Heart right ventricle (tissue), 16 donors: Measurements from ENCODE around the gene PTTG1IP. TPM values are rescaled to one million over a fixed set of nuclear protein-coding genes. Genes with fewer than 3 reads are reported as not detected.

ENCODE experiments used
- ATAC-seq, 8 donors: fragments of 200-7000 bp; cut with Tn5 transposase; one replicate each; pipeline ENCODE4 v1.9.1; 2020; ENCODE audit warnings: mild to moderate bottlenecking in 8 of 8, moderate library complexity in 8 of 8, moderate number of reproducible peaks in 1 of 8
- DNase-seq, 2 donors: peaks; one replicate each; pipeline ENCODE4 v3.0.0-alpha.2; 2020
- H3K27ac ChIP-seq, 10 donors: fragments of 200-600 bp; sonication (generic) in 2 of 10; one replicate each; pipeline versions ENCODE4 v1.5.0 to v1.8.0; 2020 to 2022; ENCODE audit warnings: mild to moderate bottlenecking in 3 of 10
- H3K27me3 ChIP-seq, 7 donors: fragments of 200-600 bp; one replicate each; pipeline ENCODE4 v1.8.0; 2021 to 2022; ENCODE audit warnings: mild to moderate bottlenecking in 2 of 7
- H3K36me3 ChIP-seq, 9 donors: fragments of 200-600 bp; sonication (generic) in 1 of 9; one replicate each; pipeline versions ENCODE4 v1.5.0 to v1.8.0; 2020 to 2022; ENCODE audit warnings: mild to moderate bottlenecking in 2 of 9
- H3K4me1 ChIP-seq, 9 donors: fragments of 200-600 bp; sonication (generic) in 1 of 9; one replicate each; pipeline versions ENCODE4 v1.5.0 to v1.8.0; 2020 to 2022; ENCODE audit warnings: mild to moderate bottlenecking in 4 of 9
- H3K4me3 ChIP-seq, 10 donors: fragments of 200-600 bp; sonication (generic) in 2 of 10; one replicate each; pipeline versions ENCODE4 v1.5.0 to v1.8.0; 2020 to 2022; ENCODE audit warnings: mild to moderate bottlenecking in 7 of 10, moderate library complexity in 2 of 10
- H3K9me3 ChIP-seq, 11 donors: fragments of 200-600 bp in 10 of 11; sonication (generic) in 2 of 11; one replicate each; pipeline versions ENCODE4 v1.5.0 to v1.8.0; 2013 to 2022; ENCODE audit warnings: mild to moderate bottlenecking in 2 of 11, control low read depth in 1 of 11, moderate library complexity in 1 of 11
- CTCF ChIP-seq, 9 donors: fragments of 200-600 bp; sonication (generic) in 2 of 9; IDR thresholded peaks; one replicate each; pipeline versions ENCODE4 v1.5.0 to v1.8.0; 2021 to 2022; ENCODE audit warnings: antibody characterized with exemption in 9 of 9, mild to moderate bottlenecking in 5 of 9, moderate library complexity in 1 of 9
- WGBS, 2 donors: extraction: QIAGEN DNeasy Blood & Tissue Kit; methylation state at CpG; one replicate each; pipeline ENCODE4 v1.1.7; 2013; ENCODE audit warnings: inconsistent platforms in 1 of 2; 5-methylcytosine and 5-hydroxymethylcytosine counted together
- intact Hi-C, 10 donors: fragments of 100-400 bp; cut with DNase I; formaldehyde crosslinking; loops; one replicate each; pipeline versions ENCODE4 v1.11.1 to v1.14.2; 2022
- polyA plus RNA-seq, 2 donors: library from polyadenylated mRNA; stranded (reverse); fragments of 200-250 nt; gene quantifications; one replicate each; pipeline ENCODE4 v1.2.3, GENCODE V29; 2013
- total RNA-seq, 10 donors: library from RNA; stranded (reverse); fragmentation: NEBNext Ultra II Directional in 3 of 10; extraction: Animal tissue kit (Norgen Biotek cat#: 25700) in 3 of 10; gene quantifications; one replicate each; pipeline versions ENCODE4 v1.2.1 to v1.2.4, GENCODE V29; 2021 to 2023
- donor health status: Arrhythmogenic right ventricular cardiomyopathy.
- donor health status: ischemic (EF 13 %, LVEDD 7.1; RV severe dilation, severe dysfunction).
- donor health status: healthy with polysubstance abuse.
- donor health status: DM: no; HTN: yes; CAD: no.
- donor health status: DM: no; HTN: no; CAD: no.
- donor health status: ischemic (EF 25% LVEDD 6.9; RV normal size, moderate dysfunction).
- donor health status: ischemic (EF 25% LVEDD 5.7; RV mildly dilated, moderate dysfunction).
- donor health status: healthy.
- donor health status: DM: yes; HTN: yes; CAD: no.
- donor health status: Ischemic cardiomyopathy.
- donor health status: ischemic (EF 35%, LVEDD 5.7; RV mildly dilated, moderate dysfunction).
- donor health status: nonischemic (EF 11% LVEDD 7.7; RV severe dilation, severe dysfunction).
- donor health status: DM: yes; HTN: yes; CAD: no.
- donor health status: PGD.
- donor health status: ischemic (EF 29% LVEDD 5.4; RV normal size, mild dysfunction).
- donor health status: nonischemic (EF 23%, LVEDD 6.1; RV moderate dilation, normal function).

Gene PTTG1IP
- total and polyA plus RNA-seq, 12 donors, result 109 to 188 (median 148) TPM

- ATAC-seq (peak in 4 of 8 donors; percentile 8 to 32 (median 14)), DNase-seq (no peak)
- WGBS, 2 donors, result 60 to 72% methylated on average over 28 of the region's 28 CpGs
Observed at GRCh38 chr21:44919913-44920693, 46.6 kb upstream of the PTTG1IP start.

GRCh38 chr21:44919111-44919912, 45.8 kb upstream of the PTTG1IP start:
- 46 to 76% methylated on average over 22 of the region's 26 CpGs for WGBS, 2 donors
- ATAC-seq, result peak in 7 of 8 donors; percentile 7 to 33 (median 20)
- TF ChIP-seq CTCF (IDR thresholded peaks at IDR 0.05), result no peak
- no peak for DNase-seq
- H3K4me3 ChIP-seq, result peak overlapping the region in 7 of 10 donors; percentile 7 to 72 (median 39)
- peaks cover 0 to 12% (median 0%) of the 10 kb centered on the region in 9 donors for H3K36me3 ChIP-seq
- H3K27me3 ChIP-seq, result peaks cover 0 to 48% (median 33%) of the 10 kb centered on the region in 7 donors
- intact Hi-C loops, result no loop called here
- H3K4me1 ChIP-seq, result peaks cover 0 to 71% (median 0%) of the 10 kb centered on the region in 9 donors
- peak overlapping the region in 1 of 10 donors; percentile 96 for H3K27ac ChIP-seq
- no peaks in the 10 kb centered on the region for H3K9me3 ChIP-seq

More at GRCh38 chr21:44919913-44920693, 46.6 kb upstream of the PTTG1IP start:
- peaks cover 0 to 71% (median 0%) of the 10 kb centered on the region in 9 donors for H3K4me1 ChIP-seq
- H3K27ac ChIP-seq, result peak overlapping the region in 4 of 10 donors; percentile 31 to 96 (median 56)
- peaks cover 0 to 12% (median 0%) of the 10 kb centered on the region in 9 donors for H3K36me3 ChIP-seq
- intact Hi-C loops, result no loop called here
- H3K27me3 ChIP-seq, result peaks cover 0 to 48% (median 33%) of the 10 kb centered on the region in 7 donors
- no peak for TF ChIP-seq CTCF (IDR thresholded peaks at IDR 0.05)
- peak overlapping the region in 8 of 10 donors; percentile 21 to 72 (median 36) for H3K4me3 ChIP-seq
- no peaks in the 10 kb centered on the region for H3K9me3 ChIP-seq

- H3K27ac ChIP-seq, result peak overlapping the region in 1 of 10 donors; percentile 96
- peak overlapping the region in 2 of 10 donors; percentile 30 to 72 for H3K4me3 ChIP-seq
- H3K36me3 ChIP-seq, result peaks cover 0 to 12% (median 0%) of the 10 kb centered on the region in 9 donors
- ATAC-seq (peak in 2 of 8 donors; percentile 9 to 16), DNase-seq (no peak)
- intact Hi-C loops, result no loop called here
- WGBS, 2 donors, result 51 to 67% methylated on average over 13 of the region's 13 CpGs
- TF ChIP-seq CTCF (IDR thresholded peaks at IDR 0.05), result no peak
- no peaks in the 10 kb centered on the region for H3K9me3 ChIP-seq
- H3K27me3 ChIP-seq, result peaks cover 0 to 48% (median 33%) of the 10 kb centered on the region in 7 donors
- peaks cover 0 to 71% (median 0%) of the 10 kb centered on the region in 9 donors for H3K4me1 ChIP-seq
Observed at GRCh38 chr21:44918581-44919033, 45.1 kb upstream of the PTTG1IP start.

DNA sequence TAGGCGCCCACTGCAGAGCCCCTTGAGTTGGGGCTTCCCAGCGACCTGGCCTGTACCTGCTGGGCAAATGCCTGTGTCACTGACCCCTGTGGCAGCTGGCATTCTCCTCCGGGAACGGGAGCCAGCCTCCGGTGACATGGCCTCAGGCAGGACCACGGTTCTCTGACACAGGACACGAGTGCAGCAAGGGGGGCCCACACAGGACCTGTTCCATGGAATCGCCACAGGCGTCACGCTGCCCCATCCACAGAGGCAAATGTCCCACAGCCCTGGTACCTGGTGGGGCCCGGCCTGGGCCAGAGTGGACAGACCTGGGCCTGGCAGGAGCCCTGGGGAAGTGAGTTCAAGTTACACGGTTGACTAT, 44.6 kb upstream of the PTTG1IP start:
- no peak for TF ChIP-seq CTCF (IDR thresholded peaks at IDR 0.05)
- Histone ChIP-seq H3K27me3 (peaks cover 0 to 48% (median 32%) of the 10 kb centered on the region in 7 donors), H3K36me3 (peaks cover 0 to 12% (median 0%) of the 10 kb centered on the region in 9 donors), H3K27ac (peak overlapping the region in 1 of 10 donors; percentile 96), H3K9me3 (no peaks in the 10 kb centered on the region), H3K4me3 (peak overlapping the region in 1 of 10 donors; percentile 72), H3K4me1 (peaks cover 0 to 72% (median 0%) of the 10 kb centered on the region in 9 donors)
- intact Hi-C loops, result no loop called here
- DNase-seq (no peak), ATAC-seq (no peak)
- 71 to 90% methylated on average over 12 of the region's 12 CpGs for WGBS, 2 donors
